Fibroblast of skin of scalp (primary cell): Measurements from ENCODE around the gene EYA2.

Experiments used
- DNase-seq: peaks from one replicate; pipeline ENCODE4 v3.0.0-alpha.2; 2013

The EYA2 gene

DNA sequence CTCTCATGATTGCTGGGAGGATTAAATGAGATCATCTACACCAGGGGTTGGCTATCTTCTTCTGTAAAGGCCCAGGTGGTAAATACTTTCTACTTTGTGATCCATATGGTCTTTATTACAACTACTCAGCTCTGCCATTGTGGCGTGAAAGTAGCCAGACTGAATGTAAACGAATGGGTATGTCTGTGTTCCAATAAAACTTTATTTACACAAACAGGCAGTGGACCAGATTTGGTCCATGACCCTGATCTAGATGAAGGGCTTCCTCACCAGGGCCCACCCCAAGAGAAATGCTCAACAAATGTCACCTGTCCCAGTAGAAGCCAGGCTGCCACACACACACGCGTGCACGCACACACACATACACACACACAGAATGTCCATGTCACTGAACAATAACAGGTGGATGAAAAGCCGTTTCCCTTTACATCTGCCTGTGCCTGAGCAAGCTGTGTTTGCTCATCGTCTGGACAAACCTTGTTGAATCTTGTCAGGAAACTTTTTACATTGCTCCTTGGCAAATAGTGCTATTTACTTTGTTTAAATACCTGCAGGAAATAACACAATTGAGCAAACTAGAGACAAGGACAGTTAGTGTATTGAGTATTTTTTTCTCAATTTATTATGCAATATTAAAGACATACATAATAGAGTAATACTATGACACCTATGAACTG is 114.3 kb downstream of the EYA2 start:
- DNase-seq = no peak

DNA sequence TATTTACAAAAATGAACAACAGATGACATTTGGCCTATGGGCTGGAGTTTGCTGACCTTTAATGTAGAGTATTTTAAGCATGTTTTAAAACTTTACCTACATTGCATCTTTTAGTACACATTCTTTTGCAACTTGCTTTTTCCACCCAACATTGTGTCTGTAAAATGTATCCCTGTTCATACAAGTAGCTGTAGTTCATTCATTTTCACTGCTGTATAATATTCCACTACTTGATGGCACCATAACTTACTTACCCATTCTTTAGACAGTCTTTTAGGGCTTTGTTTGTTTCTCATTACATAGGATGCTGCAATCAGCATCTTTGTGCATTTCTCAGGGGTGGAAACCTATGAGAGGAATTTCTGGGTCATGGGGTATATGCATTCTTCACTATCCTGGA is 115.1 kb downstream of the EYA2 start:
- DNase-seq = no peak

DNA sequence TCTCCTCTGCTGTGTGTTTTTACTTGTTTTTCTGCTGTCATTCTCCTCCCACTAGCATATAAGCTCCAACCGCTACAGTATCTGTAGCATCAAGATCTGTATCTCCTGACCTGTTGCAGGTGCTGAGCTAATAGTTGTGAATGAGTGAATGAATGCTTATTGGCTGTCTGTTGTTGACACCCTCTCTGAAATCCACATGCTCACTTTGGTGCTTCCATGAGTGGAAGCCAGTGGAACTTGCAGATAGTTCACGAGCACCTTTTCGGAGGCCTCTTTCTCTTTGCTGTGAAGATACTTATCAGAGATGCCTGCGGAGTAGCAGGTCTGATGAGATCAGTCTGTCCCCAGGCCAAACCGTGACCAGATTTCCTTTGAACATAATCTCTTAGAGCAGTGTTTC is 117.3 kb downstream of the EYA2 start:
- no peak for DNase-seq

DNA sequence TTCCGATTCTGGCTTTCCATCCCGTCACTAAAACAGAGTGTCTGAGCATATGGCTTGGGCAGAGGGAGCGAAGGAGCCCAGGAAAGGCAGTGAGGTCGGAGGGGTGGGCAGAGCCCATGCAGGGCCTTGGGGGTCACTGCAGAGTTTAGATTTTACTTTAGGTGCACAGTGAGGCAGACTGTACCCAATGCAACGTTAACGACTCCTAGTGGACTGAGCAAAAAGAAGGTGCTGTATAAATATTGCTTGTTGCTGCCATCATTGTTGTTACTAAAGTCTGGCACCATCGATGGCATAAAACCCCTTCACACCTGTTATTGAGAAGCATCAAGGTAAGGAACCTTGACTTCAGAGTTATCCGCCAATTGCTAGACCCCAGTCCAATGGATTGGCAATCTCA is 119.0 kb downstream of the EYA2 start:
- DNase-seq = no peak

DNA sequence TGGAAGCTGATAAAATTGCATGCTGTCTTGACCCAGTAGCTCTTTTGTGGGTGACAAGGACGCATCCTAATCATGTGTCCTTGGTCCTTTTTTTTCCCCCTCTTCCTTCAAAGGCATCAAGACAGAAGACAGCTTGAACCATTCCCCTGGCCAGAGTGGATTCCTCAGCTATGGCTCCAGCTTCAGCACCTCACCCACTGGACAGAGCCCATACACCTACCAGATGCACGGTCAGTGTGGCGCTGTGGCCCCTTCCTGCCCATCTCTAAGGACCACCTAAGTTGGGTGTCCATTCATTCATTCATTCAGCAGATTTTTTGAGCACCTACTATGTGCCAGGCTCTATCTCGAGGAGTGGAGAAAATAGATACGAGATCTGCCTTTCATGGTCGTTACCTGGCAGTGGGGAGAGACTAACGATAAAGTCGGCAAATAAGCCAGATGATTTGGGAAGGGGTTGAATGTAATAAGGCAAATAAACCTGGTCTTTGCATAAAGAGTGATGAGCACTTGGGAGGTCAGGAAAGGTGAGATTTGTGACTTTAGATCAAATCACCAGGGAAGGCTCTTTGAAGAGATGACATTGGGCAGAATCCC is 121.5 kb downstream of the EYA2 start:
- DNase-seq = no peak

DNA sequence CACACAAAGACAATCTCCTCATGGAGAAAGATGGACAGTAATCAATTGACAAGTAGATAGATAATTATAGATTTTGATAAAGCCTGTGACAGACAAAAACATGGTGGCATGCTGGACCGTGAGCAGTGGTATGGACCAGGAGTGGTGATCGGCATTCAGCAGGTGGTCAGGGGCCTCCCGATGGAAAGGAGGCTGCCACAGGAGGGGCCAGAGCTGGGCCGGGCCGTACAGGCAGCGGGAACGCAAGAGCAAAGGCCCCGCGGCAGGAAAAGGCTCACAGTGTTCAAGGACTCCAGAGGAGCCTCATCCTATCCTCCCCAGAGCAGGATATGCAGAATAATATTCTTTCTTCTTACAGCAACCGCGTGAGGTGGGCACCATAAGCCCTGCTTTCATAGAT is 123.7 kb downstream of the EYA2 start:
- no peak for DNase-seq

DNA sequence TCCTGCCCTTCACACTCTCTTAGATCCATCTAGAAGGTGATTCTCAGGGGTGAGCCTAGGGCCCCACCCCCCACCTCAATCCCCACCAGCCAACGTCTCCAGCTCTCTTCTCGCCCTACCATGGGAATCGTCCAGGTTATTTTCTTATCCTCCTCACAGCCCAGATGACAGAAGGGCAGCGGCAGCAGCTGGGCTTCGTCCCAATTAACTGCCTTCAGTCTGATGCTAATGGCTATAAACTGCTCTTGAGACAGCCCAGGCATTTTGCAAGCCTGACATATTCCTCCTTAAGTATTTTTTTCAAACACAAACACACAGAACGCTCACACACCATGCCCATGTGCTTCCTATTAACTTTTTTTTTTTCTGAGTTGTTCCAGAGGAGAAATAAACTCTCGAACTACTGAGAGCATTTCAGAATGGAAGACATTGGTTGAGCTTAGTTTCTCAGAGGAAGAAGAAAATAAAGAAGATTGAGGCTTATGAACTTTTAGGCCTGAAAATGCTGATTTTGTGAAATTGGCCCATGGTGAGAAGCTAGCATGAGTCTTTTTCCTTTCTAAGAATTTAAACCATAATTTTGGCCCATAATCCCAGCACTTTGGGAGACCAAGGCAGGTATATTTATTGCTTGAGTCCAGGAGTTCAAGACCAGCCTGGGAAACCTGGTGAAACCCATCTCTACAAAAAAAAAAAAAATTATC is 124.6 kb downstream of the EYA2 start:
- DNase-seq = peak; percentile 71

DNA sequence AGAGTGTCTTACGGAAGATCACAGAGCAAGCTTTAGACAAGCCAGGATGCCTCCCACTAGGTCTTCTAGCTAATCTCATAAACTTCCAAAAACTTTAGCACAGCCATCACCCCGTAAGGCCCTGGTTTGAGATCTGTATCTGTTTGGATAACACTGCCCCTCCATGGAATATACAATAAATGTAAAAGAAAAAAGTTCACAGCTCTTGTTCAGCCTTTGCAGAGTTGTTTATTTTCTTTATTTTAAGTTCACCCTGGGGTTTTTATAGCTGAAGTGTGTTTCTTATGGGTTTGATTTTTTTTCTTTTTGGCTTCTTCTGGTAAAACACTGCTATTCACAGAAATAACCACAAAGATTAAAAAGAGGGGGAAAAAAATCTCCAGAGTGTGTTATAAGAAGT is 125.6 kb downstream of the EYA2 start:
- peak; percentile 33 for DNase-seq

DNA sequence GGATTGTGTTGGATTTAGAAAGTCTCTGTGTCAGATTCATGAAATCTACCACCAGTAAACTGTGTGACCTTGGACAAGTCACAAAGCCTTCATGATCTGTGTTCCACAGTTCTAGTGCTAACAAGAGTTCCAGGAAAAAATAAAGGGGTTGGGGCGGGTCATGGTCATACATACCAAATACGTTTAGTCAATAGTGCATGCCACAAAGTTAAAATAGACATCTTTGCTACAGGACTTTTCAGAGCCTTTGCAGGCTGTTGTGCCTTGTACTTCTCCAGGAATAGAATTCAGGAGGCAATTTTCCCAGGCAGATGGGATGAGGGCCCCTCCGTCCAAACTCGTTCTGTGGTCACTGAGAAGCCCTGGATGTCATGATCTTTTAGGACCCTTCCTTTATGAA is 127.2 kb downstream of the EYA2 start:
- DNase-seq = no peak

DNA sequence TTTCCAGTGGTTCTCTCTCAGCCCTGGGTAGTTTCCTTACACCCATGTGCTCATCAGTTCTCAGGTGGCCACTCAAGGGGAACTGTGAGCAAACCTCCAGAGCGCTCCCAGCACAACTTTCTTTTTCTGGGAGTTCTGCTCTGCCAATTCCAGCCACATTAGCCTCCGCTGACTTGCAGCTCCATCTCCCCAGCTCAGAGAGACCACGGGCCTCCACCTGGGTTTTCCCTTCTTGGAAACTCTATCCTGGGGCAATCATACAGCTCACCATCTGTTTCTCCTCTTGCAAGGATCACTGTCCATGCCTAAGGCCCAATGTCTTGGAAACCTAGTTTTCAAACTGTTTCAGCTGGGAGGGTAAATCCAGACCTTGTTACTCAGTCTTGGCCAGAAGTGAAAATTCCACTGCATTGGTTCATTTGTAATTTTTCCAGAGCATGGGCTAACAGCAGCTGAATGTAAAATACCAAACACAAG is 129.9 kb downstream of the EYA2 start:
- no peak for DNase-seq

DNA sequence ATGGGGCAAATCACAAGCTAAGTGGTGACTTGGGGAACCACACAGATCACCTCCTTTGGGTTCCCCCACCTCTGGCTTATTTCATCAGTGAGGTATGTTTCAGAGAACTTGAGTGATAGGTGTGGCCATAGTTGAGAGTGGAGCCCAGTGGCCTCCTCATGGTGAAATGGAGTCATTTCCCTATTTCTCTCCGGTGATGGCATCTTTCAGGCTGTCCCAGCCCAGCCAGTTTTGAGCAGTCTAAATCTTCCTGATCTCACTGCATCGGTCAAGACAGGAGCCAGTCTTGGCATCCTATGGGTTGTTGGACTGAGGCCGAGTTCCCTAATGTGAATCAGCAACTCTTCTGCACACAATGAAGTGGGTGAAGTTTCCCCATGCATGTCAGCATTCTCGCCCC is 132.4 kb downstream of the EYA2 start:
- DNase-seq = no peak

DNA sequence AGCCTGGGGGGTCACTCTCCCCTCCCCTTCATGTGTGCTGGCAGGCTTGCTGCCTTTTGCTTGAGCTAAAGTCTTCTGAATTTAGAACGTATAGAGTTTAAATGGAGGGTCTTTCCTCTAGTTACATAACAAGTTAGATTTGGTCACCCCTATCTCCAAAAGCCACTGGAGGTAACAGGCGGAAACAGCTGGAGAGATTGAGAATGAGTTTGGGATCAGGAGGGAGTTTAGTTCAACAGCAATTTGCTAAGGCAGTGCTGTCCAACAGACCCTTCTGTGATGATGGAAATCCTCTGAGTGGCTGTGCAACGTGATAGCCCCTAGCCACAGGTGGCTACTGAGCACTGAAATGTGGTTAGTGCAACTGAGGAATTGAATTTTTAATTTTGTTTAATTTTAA is 132.8 kb downstream of the EYA2 start:
- DNase-seq = no peak

DNA sequence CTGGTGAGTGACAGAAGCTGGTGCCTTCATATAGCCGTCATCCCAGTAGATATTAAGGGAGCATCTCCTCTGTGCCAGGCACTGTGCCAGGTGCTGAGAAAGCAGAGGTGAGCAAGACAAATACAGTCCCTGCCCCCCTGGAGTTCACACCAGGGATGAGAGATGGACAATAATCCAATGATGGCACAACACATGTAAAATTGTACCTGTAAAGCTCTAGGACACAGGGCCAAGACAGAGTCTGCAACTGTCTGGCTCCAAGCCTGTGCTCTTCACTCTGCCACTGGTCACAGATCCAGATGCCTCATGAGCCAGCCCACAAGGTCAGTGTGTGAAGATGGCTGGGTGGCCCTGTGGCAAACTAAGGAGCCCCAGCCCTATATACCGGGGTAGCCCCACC is 133.8 kb downstream of the EYA2 start:
- no peak for DNase-seq

DNA sequence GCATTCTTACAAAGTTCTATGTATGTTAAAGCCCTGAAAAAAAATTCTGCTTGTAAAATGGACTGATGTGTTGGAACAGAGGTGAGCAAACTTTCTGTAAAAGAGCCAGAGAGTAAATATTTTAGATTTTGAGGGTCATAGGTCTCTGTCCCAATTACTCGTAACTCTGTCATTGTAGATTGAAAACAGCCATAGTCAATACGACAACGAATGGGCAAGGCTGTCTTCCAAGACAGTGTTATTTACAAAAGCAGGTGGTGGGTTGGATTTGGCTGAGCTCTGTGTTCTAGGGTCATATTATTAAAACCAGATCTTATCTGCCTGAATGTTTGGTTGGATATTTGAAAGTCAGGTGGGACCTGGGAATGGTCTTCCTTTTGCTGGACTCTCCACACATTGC is 135.2 kb downstream of the EYA2 start:
- no peak for DNase-seq

DNA sequence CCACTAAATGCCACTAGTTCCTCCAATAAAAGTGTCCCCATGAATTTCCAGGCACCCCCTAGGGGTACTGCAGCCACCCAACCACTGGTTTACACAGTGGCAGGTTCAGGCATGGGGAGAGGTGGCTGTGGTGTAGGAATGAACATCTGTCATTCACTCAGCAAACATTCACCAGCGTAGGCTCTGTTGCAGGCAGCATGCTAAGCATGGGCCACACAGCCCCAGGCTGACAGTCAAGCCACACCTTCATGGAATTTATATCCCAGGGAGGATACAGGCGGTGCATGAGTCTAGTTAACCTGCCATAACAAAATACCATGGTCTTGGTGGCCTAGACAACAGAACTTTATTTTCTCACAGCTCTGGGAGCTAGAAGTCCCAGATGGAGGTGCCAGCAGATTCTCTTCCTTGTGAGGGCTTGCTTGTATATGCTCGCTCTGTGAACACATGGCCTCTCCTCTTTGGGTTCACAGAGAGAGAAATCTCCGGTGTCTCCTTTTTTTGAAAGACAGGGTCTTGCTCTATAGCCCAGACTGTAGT is 135.7 kb downstream of the EYA2 start:
- DNase-seq = no peak

DNA sequence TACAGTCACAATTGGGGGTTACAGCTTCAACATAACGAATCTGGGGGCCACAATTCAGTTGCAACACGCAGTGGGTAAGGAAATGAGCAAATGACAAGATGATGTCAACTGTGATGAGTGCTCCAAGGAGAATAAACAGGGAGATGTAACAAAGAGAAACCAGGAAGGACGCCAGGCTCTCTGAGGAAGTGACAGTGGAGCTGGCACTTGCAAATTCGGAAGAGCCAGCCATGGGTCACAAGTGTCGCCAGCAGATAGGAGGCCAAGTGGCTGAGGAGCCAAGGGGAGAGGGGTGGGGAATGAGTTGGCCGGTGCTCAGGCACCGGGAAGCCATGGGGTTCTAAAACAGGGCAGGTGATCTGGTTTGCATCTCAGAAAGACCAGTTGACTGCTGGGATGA is 136.4 kb downstream of the EYA2 start:
- DNase-seq = no peak

DNA sequence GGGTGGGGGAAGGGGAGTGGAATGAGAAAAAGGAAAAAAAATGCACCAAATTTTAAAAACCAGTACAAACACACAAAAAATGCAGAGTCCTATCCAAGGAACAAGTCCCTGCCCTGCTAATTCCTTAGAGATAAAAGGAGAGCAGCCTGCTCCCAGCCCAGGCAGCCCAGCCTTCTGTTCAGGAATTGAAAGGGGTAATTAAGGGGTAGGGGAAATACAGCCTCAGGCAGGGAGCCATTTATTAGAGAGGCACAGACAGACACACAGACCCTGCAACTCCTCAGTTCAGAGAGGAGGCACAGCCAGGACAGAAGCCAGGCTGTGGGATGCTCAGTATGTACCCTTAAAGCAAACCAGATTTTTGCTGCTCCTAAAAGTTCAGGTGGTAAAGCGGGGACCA is 137.2 kb downstream of the EYA2 start:
- DNase-seq = no peak

DNA sequence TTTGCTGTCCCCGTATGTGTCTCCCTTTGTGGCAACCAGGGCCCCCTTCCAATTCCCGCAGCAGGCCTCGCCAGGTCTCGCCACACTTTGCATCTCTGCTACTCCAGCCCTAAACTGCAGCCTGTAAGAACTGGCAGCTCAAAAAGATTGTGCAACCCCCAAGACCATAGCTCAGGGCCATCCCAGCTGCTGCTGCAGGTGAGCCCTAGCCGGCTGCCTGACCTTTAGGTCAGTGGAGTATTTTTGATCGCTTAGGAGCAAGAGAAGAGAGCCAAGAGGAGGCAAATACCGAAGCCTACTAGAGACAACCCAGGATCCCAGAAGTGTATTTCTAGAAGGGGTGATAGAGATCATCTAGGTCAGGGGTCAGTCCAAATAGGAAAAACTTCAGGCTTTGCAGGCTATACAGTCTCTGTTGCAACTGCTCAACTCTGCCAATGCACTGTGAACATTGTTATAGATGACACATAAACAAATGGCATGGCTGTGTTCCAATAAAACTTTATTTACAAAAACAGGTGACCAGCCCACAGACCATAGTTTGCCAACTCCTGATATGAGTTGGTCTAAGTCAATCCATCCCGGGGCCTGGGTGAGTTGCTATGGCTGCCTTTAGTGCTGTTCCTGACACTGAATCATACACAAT is 138.4 kb downstream of the EYA2 start:
- no peak for DNase-seq

DNA sequence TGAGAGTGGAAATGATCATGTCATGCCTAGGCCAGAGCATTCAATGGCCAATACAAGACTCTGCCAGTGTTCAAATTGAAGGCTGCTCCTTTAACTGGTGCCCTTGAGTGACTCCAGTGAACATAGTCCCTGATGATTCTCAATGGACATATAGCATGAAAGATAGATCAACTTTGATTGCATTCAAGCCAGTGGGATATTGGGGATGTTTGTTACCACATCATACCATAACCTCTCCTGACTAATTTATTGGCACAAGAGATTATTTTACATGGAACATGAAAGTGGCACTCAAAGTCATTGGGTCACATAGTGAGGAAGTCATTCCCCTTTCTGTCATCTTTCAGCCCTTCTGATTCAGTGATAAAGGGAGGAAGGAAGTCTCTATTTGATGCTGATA is 139.0 kb downstream of the EYA2 start:
- DNase-seq = no peak

DNA sequence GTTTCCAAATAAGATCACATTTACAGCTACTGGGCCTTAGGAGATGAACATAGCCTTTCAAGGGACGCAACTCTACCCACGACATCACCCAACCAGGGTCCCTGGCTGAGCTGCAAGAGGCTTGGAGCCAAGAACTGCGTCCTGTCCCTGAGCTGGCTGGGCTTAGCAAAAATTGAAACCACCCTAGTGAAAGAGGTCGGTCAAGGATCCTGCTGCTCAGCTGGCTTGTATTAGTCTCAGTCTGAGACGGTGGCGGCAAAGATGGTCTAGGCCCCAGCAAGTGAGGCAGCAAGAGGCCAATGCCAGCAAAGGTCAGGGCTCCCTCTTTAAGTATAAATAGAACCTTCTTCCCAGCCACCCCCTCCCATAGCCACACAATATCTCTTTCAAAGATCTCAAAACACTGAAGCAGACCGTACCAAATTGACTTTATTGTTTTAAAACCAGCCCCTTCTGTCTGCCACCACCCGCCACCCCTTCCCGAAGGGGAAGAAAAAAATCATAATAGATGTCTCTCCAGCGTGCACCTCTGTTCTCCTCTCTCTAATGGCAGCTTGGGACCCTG is 140.5 kb downstream of the EYA2 start:
- DNase-seq = no peak

DNA sequence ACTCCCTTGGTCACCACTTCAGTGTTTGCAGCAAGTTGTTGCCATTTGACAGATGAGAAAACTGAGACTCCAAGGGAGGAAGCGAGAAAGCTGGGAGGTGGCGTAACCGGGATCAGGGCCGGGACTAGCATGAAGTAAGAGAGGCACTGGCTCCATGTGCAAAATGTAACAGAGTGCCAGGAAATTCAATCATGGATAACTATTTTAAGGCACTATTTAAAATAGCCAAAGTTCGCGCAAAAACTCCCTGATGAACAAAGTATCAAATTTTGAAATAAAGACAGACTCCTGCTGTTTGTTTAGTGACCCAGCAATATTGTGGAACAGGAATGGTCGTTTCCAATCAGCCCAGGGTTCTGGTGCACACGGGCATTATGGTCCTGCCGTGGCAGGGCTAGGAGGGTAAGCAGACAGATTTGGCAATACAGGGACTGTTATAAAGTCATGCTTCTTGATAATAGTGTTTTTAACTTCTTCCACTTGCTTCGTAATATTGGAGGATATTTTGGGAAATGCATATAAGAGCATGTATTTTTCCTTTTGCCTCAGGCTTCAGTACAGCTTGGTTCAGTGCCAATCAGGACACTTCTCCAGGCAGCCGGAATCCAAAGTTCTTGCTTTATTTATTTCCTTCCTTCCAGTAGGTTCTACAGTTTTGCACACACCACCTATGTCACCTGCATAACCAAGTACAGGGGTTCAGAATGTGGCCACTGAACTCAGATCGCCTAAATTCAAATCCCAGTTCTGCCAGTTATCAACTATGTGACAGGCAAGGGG is 141.6 kb downstream of the EYA2 start:
- no peak for DNase-seq
